Neural progenitor cell (in vitro differentiated cells): Measurements from ENCODE around the gene KIAA0232.

Experiments
- EZH2 ChIP-seq: fragments of 200-600 bp; sonication (generic); IDR thresholded peaks from 2 replicates; pipeline ENCODE4 v1.6.1; 2017; ENCODE audit warnings: antibody characterized with exemption, mild to moderate bottlenecking, moderate library complexity
- EZH2phosphoT487 ChIP-seq: fragments of 200-600 bp; sonication (generic); IDR thresholded peaks from 2 replicates; pipeline ENCODE4 v1.6.1; 2017; ENCODE audit warnings: antibody characterized with exemption
- TF ChIP-seq, protein P1 (sequence below): fragments of 200-600 bp; sonication (generic); IDR thresholded peaks from 2 replicates; pipeline ENCODE4 v1.5.1; 2017; ENCODE audit warnings: antibody characterized with exemption, mild to moderate bottlenecking

DNA sequence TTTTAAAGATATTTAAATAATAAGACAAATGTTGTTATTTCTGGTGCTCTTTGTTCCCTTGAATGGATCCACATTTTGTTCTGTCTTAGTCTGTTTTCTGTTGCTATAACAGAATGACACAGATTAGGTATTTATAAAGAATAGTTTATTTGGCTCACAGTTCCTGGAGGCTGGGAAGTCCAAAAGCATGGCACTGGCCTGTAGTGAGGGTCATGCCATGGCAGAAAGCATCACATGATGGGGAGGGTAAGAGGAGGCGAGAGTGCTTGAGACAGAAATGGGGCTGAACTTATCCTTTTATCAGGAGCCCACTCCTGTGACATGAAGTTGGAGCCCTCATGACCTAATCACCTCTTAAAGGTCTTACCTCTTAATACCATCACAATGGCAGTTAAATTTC is 38.2 kb downstream of the KIAA0232 start:
- TF ChIP-seq, protein P1, sequence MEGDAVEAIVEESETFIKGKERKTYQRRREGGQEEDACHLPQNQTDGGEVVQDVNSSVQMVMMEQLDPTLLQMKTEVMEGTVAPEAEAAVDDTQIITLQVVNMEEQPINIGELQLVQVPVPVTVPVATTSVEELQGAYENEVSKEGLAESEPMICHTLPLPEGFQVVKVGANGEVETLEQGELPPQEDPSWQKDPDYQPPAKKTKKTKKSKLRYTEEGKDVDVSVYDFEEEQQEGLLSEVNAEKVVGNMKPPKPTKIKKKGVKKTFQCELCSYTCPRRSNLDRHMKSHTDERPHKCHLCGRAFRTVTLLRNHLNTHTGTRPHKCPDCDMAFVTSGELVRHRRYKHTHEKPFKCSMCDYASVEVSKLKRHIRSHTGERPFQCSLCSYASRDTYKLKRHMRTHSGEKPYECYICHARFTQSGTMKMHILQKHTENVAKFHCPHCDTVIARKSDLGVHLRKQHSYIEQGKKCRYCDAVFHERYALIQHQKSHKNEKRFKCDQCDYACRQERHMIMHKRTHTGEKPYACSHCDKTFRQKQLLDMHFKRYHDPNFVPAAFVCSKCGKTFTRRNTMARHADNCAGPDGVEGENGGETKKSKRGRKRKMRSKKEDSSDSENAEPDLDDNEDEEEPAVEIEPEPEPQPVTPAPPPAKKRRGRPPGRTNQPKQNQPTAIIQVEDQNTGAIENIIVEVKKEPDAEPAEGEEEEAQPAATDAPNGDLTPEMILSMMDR, result no peak
- no peak for TF ChIP-seq EZH2phosphoT487
- TF ChIP-seq EZH2, result no peak
